Measurements from ENCODE around the gene ANP32A. TPM values are rescaled to one million over a fixed set of nuclear protein-coding genes. Genes with fewer than 3 reads are reported as not detected.

The ANP32A gene
- total RNA-seq, 4 donors from 2014 or later, result 33.1 to 65.1 (median 41.1) TPM

DNA sequence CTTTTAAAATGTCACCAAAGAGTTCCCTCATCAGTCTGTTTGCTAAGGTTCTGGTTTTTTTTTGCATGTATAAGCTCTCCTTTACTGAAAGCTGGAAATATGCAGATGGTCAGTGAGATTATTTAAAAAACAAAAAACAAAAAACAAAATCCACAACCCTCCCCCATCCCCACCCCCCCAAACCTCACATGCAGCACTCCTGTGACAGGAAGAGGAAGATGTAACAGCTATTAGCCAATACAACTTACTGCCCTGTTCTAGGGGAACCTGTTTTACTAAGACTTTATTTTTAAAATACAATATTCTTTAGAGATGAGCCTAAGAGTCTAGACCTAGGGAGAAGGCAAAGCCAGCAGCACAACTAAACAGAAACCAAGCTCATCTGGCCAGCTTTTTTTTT lies 39.5 kb downstream of the ANP32A start:
- Histone ChIP-seq H3K9me3 (no peaks in the 10 kb centered on the region), H3K27me3 (no peaks in the 10 kb centered on the region), H3K36me3 (peaks cover 5 to 67% (median 16%) of the 10 kb centered on the region in 3 donors), H3K4me3 (no peak overlapping the region), H3K4me1 (peaks cover 0 to 11% (median 4%) of the 10 kb centered on the region in 4 donors), H3K27ac (peak overlapping the region in 2 of 4 donors; percentile 41 to 52)
- TF ChIP-seq EP300 (IDR thresholded peaks at IDR 0.05) (no peak), POLR2A (IDR thresholded peaks at IDR 0.05) (no peak), CTCF (IDR thresholded peaks at IDR 0.05) (no peak)
- DNase-seq (ENCODE audit: low spot score in 2 of 2), result no peak

DNA sequence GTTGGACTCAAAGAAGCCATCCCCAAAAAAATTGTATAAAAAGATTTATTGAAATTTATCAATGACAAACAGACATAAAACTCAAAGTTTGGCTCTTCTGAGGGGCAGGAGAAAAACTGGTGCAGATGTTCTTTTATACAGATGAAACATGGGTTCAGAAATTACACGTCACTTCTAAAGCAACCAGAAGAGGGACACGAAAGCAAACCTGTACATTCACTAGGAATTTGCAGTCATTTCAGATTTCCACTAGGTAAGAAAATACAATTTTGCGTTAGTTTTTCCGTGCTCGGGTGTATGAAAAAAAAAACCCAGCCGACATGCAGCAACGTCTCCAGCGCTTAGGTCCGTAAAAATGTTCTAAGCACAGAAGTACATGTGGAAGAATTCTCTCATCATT lies 41.8 kb downstream of the ANP32A start:
- TF ChIP-seq EP300 (IDR thresholded peaks at IDR 0.05), result no peak
- TF ChIP-seq POLR2A (IDR thresholded peaks at IDR 0.05), result no peak
- no peak for TF ChIP-seq CTCF (IDR thresholded peaks at IDR 0.05)
- H3K36me3 ChIP-seq, result peaks cover 0 to 55% (median 16%) of the 10 kb centered on the region in 3 donors
- peaks cover 0 to 30% (median 15%) of the 10 kb centered on the region in 4 donors for H3K4me1 ChIP-seq
- WGBS, 2 donors, result 81 to 89% methylated on average over 9 of the region's 9 CpGs
- no peaks in the 10 kb centered on the region for H3K27me3 ChIP-seq
- no peaks in the 10 kb centered on the region for H3K9me3 ChIP-seq
- H3K27ac ChIP-seq, result no peak overlapping the region
- H3K4me3 ChIP-seq, result no peak overlapping the region
- no peak for DNase-seq (ENCODE audit: low spot score in 2 of 2)

DNA sequence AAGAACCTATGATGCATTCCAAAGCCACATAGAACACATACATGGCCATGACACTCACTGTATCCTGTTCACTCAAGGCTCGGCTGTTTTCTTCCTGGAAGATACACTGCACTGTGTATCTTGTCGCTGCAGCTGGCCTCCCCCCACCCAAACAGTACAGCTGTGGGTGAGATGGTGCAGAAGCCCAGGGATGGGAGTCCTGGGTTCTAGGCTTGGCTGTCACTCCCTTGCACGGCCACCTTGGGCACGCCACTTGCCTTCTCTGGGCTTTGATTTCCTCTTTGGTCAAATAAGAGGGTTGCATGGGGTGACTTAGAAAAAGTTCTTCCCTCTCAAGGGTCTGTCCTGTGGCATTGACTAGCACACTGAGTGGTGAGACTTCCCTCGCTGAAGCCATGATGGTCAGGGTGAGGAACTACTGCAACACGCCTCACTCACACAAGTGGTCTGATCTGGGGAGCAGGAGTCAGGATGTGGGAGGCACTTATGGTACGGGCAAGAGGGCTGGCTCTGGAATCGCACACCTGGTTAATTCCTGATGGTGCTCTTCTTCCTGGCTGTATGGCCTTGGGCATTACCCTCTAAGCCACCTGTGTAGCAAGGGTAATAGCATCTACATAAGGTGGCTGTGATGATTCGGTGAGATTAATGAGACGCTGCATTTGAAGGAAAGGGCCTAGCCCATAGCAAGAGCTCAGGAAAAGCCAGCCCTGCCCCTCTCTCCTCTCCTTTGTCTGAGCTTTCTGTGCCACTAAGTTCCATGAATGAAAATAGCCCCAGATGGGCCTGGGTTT lies 44.0 kb downstream of the ANP32A start:
- no peak for DNase-seq (ENCODE audit: low spot score in 2 of 2)
- 89 to 90% methylated on average over 10 of the region's 10 CpGs for WGBS, 2 donors
- Histone ChIP-seq H3K27ac (peak overlapping the region in 3 of 4 donors; percentile 10 to 83 (median 83)), H3K4me3 (no peak overlapping the region), H3K27me3 (no peaks in the 10 kb centered on the region), H3K4me1 (peaks cover 0 to 25% (median 15%) of the 10 kb centered on the region in 4 donors), H3K36me3 (peaks cover 0 to 39% (median 16%) of the 10 kb centered on the region in 3 donors), H3K9me3 (no peaks in the 10 kb centered on the region)
- TF ChIP-seq POLR2A (IDR thresholded peaks at IDR 0.05) (no peak), EP300 (IDR thresholded peaks at IDR 0.05) (no peak), CTCF (IDR thresholded peaks at IDR 0.05) (no peak)

DNA sequence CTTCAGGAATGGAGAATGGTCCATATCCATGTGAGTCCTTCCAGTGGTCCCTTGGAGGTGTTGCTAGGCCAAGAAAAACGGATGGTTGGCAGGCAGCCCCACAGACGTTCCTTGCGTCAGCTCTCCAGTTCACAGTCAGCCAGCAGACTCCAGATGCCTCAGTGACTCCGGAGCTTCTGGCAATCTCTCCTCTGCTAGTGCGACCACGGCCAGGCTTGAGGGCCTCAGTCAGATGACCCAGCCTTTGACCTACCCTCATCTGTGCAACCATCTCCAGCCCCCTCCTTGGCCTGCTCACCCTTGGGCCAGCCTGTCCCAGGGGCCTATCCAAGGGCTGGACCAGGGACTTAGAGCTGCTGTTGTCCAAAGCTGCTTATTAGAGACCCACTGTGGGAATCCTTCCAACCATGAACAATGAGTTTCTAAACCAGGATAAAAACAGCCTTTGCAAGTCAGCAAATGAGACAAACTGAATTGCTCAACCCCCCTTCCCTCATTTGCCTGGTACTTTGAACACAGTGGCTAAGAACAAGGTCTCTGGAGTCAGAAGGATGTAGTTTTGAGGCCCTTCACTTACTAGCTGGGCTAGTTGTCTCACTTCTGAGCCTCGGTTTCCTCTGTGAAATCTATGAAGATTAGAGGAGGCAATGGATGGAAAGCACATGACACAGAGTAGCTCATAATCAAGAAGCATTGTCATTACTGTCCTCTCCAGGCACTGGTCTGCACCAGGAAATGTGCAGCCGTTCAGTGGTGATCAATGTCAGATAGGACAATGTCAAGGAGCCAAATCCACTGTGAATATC lies 44.8 kb downstream of the ANP32A start:
- no peak for TF ChIP-seq POLR2A (IDR thresholded peaks at IDR 0.05)
- TF ChIP-seq CTCF (IDR thresholded peaks at IDR 0.05), result no peak
- TF ChIP-seq EP300 (IDR thresholded peaks at IDR 0.05), result peak in 1 of 2 donors; percentile 79
- Histone ChIP-seq H3K4me3 (no peak overlapping the region), H3K4me1 (peaks cover 0 to 25% (median 15%) of the 10 kb centered on the region in 4 donors), H3K36me3 (peaks cover 0 to 34% (median 16%) of the 10 kb centered on the region in 3 donors), H3K27me3 (no peaks in the 10 kb centered on the region), H3K27ac (peak overlapping the region in 3 of 4 donors; percentile 10 to 83 (median 83)), H3K9me3 (no peaks in the 10 kb centered on the region)
- DNase-seq (ENCODE audit: low spot score in 2 of 2), result peak; percentile 66 to 79
- WGBS, 2 donors, result 11 to 25% methylated on average over 8 of the region's 8 CpGs

DNA sequence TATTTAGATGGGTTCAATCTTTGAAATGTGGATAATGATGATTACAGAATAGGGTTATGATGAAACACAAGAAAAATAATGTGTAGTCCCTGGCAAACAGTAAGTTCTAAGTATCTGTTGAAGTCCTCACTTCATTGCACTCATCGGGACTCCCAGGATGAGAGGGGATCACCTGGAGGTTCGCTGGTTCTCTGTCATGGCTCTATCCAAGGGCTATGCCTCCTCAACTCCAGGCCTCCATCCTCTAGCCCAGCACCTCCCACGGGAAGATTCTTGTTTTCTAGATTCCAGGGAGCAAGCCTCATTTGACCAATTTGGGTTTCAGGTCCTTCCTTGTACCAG lies 45.5 kb downstream of the ANP32A start:
- Histone ChIP-seq H3K9me3 (no peaks in the 10 kb centered on the region), H3K27ac (peak overlapping the region in 3 of 4 donors; percentile 10 to 83 (median 83)), H3K4me3 (no peak overlapping the region), H3K36me3 (peaks cover 0 to 27% (median 10%) of the 10 kb centered on the region in 3 donors), H3K4me1 (peaks cover 0 to 25% (median 15%) of the 10 kb centered on the region in 4 donors), H3K27me3 (no peaks in the 10 kb centered on the region)
- TF ChIP-seq EP300 (IDR thresholded peaks at IDR 0.05), result no peak
- TF ChIP-seq POLR2A (IDR thresholded peaks at IDR 0.05), result no peak
- no peak for TF ChIP-seq CTCF (IDR thresholded peaks at IDR 0.05)
- DNase-seq (ENCODE audit: low spot score in 2 of 2), result no peak
- WGBS, 2 donors, result 69 to 78% methylated on average over 3 of the region's 3 CpGs
